ENCODE results near the gene JAML. TPM values are rescaled to one million over a fixed set of nuclear protein-coding genes. Genes with fewer than 3 reads are reported as not detected.

Gene JAML
- total and polyA plus RNA-seq, 2 of the 4 experiments (the other 2 are of a cell fraction), result not detected

GRCh38 chr11:118161786-118162185, 63.0 kb downstream of the JAML start:
- Histone ChIP-seq H3K36me3 (ENCODE audit: control insufficient read depth, insufficient read depth, low read length) (no peaks in the 10 kb centered on the region), H3K18ac (ENCODE audit: low read depth, low read length) (no peak overlapping the region), H4K20me1 (ENCODE audit: insufficient read depth, low read length) (no peaks in the 10 kb centered on the region), H2BK20ac (ENCODE audit: low read depth, low read length) (no peak overlapping the region), H3K23ac (ENCODE audit: low read depth, low read length) (no peak overlapping the region), H4K5ac (ENCODE audit: low read depth, low read length) (no peak overlapping the region), H3K4me3 (ENCODE audit: insufficient read depth, low read depth, low read length) (no peak overlapping the region), H3K79me1 (ENCODE audit: low read depth in 1 of 2, low read length in 2 of 2) (no peaks in the 10 kb centered on the region), H4K91ac (ENCODE audit: insufficient read depth, low read depth, low read length) (no peak overlapping the region), H2BK15ac (ENCODE audit: low read depth, low read length) (no peak overlapping the region), H3K9ac (ENCODE audit: low read depth, low read length) (no peak overlapping the region), H2AK5ac (ENCODE audit: low read depth, low read length) (no peak overlapping the region), H3K27ac (ENCODE audit: insufficient read depth, low read length) (no peak overlapping the region), H2AK9ac (replicated peaks; ENCODE audit: low read depth, low read length, poor library complexity) (no peak overlapping the region), H2BK120ac (ENCODE audit: low read depth, low read length) (no peak overlapping the region), H3K4me1 (ENCODE audit: control insufficient read depth, insufficient read depth, low read length) (no peaks in the 10 kb centered on the region), H4K8ac (ENCODE audit: low read depth in 2 of 2, low read length in 2 of 2) (no peak overlapping the region), H3K27me3 (ENCODE audit: control insufficient read depth, insufficient read depth, low read length) (peaks cover 46% of the 10 kb centered on the region), H3K4me2 (ENCODE audit: low read depth, low read length) (no peak overlapping the region), H3K9me1 (ENCODE audit: insufficient read depth, low read length) (no peaks in the 10 kb centered on the region), H3K4ac (ENCODE audit: low read depth, low read length) (no peak overlapping the region), H3K14ac (replicated peaks; ENCODE audit: low read depth, low read length) (no peak overlapping the region), H3K9me3 (ENCODE audit: control insufficient read depth, insufficient read depth, low read length) (no peaks in the 10 kb centered on the region), H2BK5ac (ENCODE audit: low read depth, low read length, poor library complexity, severe bottlenecking) (no peak overlapping the region), H2AFZ (replicated peaks; ENCODE audit: low read length, poor library complexity) (no peak overlapping the region), H3K56ac (ENCODE audit: extremely low read depth, insufficient read depth, low read length) (no peak overlapping the region)
- no peak for TF ChIP-seq POLR2A (IDR thresholded peaks at IDR 0.05; ENCODE audit: low read depth, low read length)
- intact Hi-C loops (cut with micrococcal nuclease), result no loop called here
- dilution Hi-C loops (cut with HindIII; ENCODE audit: low sequenced_read_pairs, unreplicated experiment), result no loop called here
- CTCF ChIA-PET, result no interaction called here
- no TSS peak for BruUV-seq (replicated peaks)
- WGBS, 2 experiments (ENCODE audit: extremely low coverage in 2 of 2, insufficient read length in 1 of 2), result 61% methylated on average over 3 of the region's 6 CpGs; no CpG with 5 or more reads in 1 of the 2 experiments
- POLR2A ChIA-PET (ENCODE audit: unreplicated experiment), result no interaction called here
- no peak for DNase-seq
- ATAC-seq (ENCODE audit: low read depth), result no peak
- in situ Hi-C loops (cut with MboI; ENCODE audit: low sequenced_read_pairs), result no loop called here
